ENCODE data around the gene AGO4. TPM values are rescaled to one million over a fixed set of nuclear protein-coding genes. Genes with fewer than 3 reads are reported as not detected.

AGO4 gene
- total RNA-seq, 1 experiment from 2014 or later: 7.6 TPM

GRCh38 chr1:35901235-35901634, 93.4 kb downstream of the AGO4 start:
- Histone ChIP-seq H3K79me2 (ENCODE audit: low read length) (no peaks in the 10 kb centered on the region), H3K36me3 (ENCODE audit: insufficient read depth, low read length) (peaks cover 38% of the 10 kb centered on the region; the same call in 1 of the 2 replicates)

GRCh38 chr1:35902671-35903070, 94.9 kb downstream of the AGO4 start:
- H4K20me1 ChIP-seq (ENCODE audit: insufficient read depth, low read depth, low read length): no peaks in the 10 kb centered on the region
- no peaks in the 10 kb centered on the region for H3K9me3 ChIP-seq (ENCODE audit: low read length)
- H3K36me3 ChIP-seq (ENCODE audit: insufficient read depth, low read length): peaks cover 34% of the 10 kb centered on the region; the same call in 1 of the 2 replicates
- no peak overlapping the region for H3K27ac ChIP-seq (ENCODE audit: low read length)
- no peak for DNase-seq
- H3K4me1 ChIP-seq (ENCODE audit: low read length): no peaks in the 10 kb centered on the region
- no peak overlapping the region for H3K4me3 ChIP-seq (ENCODE audit: low read length)
- no peaks in the 10 kb centered on the region for H3K9me2 ChIP-seq (replicated peaks; ENCODE audit: insufficient read depth, low read length)
- no peaks in the 10 kb centered on the region for H3K79me2 ChIP-seq (ENCODE audit: low read length)
- H3K27me3 ChIP-seq (ENCODE audit: low read length): no peaks in the 10 kb centered on the region
- no peak overlapping the region for H3K4me2 ChIP-seq (ENCODE audit: low read depth, low read length, poor library complexity, severe bottlenecking)
- H3K9ac ChIP-seq (ENCODE audit: low read length): no peak overlapping the region
- no peak overlapping the region for H2AFZ ChIP-seq (ENCODE audit: low read length)

More at GRCh38 chr1:35901235-35901634, 93.4 kb downstream of the AGO4 start:
- H3K27ac ChIP-seq (ENCODE audit: low read length): no peak overlapping the region
- H3K4me2 ChIP-seq (ENCODE audit: low read depth, low read length, poor library complexity, severe bottlenecking): no peak overlapping the region
- no peak overlapping the region for H2AFZ ChIP-seq (ENCODE audit: low read length)
- no peak for DNase-seq
- no peak overlapping the region for H3K4me3 ChIP-seq (ENCODE audit: low read length)
- H3K4me1 ChIP-seq (ENCODE audit: low read length): no peaks in the 10 kb centered on the region
- no peaks in the 10 kb centered on the region for H3K9me3 ChIP-seq (ENCODE audit: low read length)
- H3K27me3 ChIP-seq (ENCODE audit: low read length): no peaks in the 10 kb centered on the region
- H3K9me2 ChIP-seq (replicated peaks; ENCODE audit: insufficient read depth, low read length): no peaks in the 10 kb centered on the region
- H3K9ac ChIP-seq (ENCODE audit: low read length): no peak overlapping the region
- H4K20me1 ChIP-seq (ENCODE audit: insufficient read depth, low read depth, low read length): no peaks in the 10 kb centered on the region

Other genes with a start within 250 kb of the AGO4 start
- gene TFAP2E, start 234.7 kb upstream of the AGO4 start, total RNA-seq (2014; rRNA removed; shearing (Covaris generic); ENCODE audit: low replicate concordance): 0.56 and 1.4 TPM in 2 replicates
- 28.4 and 59.7 TPM in 2 replicates for gene PSMB2, start 166.5 kb upstream of the AGO4 start, total RNA-seq (2014; rRNA removed; shearing (Covaris generic); ENCODE audit: low replicate concordance)
- 3.9 and 9.8 TPM in 2 replicates for gene C1orf216, start 89.1 kb upstream of the AGO4 start, total RNA-seq (2014; rRNA removed; shearing (Covaris generic); ENCODE audit: low replicate concordance)
- 7.0 and 13.8 TPM in 2 replicates for gene CLSPN, start 38.0 kb upstream of the AGO4 start, total RNA-seq (2014; rRNA removed; shearing (Covaris generic); ENCODE audit: low replicate concordance)
- 18.7 and 21.4 TPM in 2 replicates for gene AGO1, start 75.2 kb downstream of the AGO4 start, total RNA-seq (2014; rRNA removed; shearing (Covaris generic); ENCODE audit: low replicate concordance)
- gene AGO3, start 123.1 kb downstream of the AGO4 start, total RNA-seq (2014; rRNA removed; shearing (Covaris generic); ENCODE audit: low replicate concordance): 21.2 and 46.8 TPM in 2 replicates

Data from Karpas-422 (cell line).